Hepatocyte (in vitro differentiated cells): ENCODE results near the gene MAP2. TPM values are rescaled to one million over a fixed set of nuclear protein-coding genes. Genes with fewer than 3 reads are reported as not detected.

ENCODE experiments used
- DNase-seq: peaks from one replicate; pipeline ENCODE4 v3.0.0-alpha.2; 2016; ENCODE audit warnings: low spot score
- H2AFZ ChIP-seq: fragments of 200-600 bp; sonication (generic); 2 replicates; pipeline ENCODE4 v1.6.0; 2016; ENCODE audit warnings: antibody characterized with exemption, mild to moderate bottlenecking
- H3K27ac ChIP-seq: fragments of 200-600 bp; sonication (generic); 2 replicates; pipeline ENCODE4 v1.5.1; 2016; ENCODE audit warnings: mild to moderate bottlenecking
- H3K27me3 ChIP-seq: fragments of 200-600 bp; sonication (generic); 2 replicates; pipeline ENCODE4 v1.6.1; 2016
- H3K36me3 ChIP-seq: fragments of 200-600 bp; sonication (generic); replicated peaks from 2 replicates; pipeline ENCODE4 v1.5.1; 2016; ENCODE audit warnings: low read depth; ENCODE audit not compliant: insufficient read depth
- H3K4me1 ChIP-seq: fragments of 200-600 bp; sonication (generic); 2 replicates; pipeline ENCODE4 v1.5.1; 2016; ENCODE audit warnings: mild to moderate bottlenecking, moderate library complexity; ENCODE audit not compliant: insufficient read depth
- H3K4me2 ChIP-seq: fragments of 200-600 bp; sonication (generic); 2 replicates; pipeline ENCODE4 v1.6.0; 2016
- H3K4me3 ChIP-seq: fragments of 200-600 bp; sonication (generic); 2 replicates; pipeline ENCODE4 v1.5.1; 2016; ENCODE audit warnings: mild to moderate bottlenecking
- H3K79me2 ChIP-seq: fragments of 200-600 bp; sonication (generic); 2 replicates; pipeline ENCODE4 v1.6.0; 2017; ENCODE audit warnings: mild to moderate bottlenecking
- H3K9me2 ChIP-seq: fragments of 200-600 bp; sonication (generic); replicated peaks from 2 replicates; pipeline ENCODE4 v1.6.0; 2017; ENCODE audit warnings: mild to moderate bottlenecking; ENCODE audit not compliant: insufficient read depth
- H3K9me3 ChIP-seq: fragments of 200-600 bp; sonication (generic); 2 replicates; pipeline ENCODE4 v1.5.1; 2016; ENCODE audit warnings: low read depth, mild to moderate bottlenecking
- H4K20me1 ChIP-seq: fragments of 200-600 bp; sonication (generic); 2 replicates; pipeline ENCODE4 v1.6.0; 2016; ENCODE audit warnings: mild to moderate bottlenecking; ENCODE audit not compliant: insufficient read depth, poor library complexity, severe bottlenecking
- CTCF ChIP-seq: fragments of 200-600 bp; sonication (generic); IDR thresholded peaks from 2 replicates; pipeline ENCODE4 v1.5.1; 2016; ENCODE audit warnings: antibody characterized with exemption, mild to moderate bottlenecking; ENCODE audit not compliant: poor library complexity
- EZH2 ChIP-seq: fragments of 200-600 bp; sonication (generic); IDR thresholded peaks from 2 replicates; pipeline ENCODE4 v1.6.1; 2016; ENCODE audit warnings: antibody characterized with exemption, mild to moderate bottlenecking, borderline replicate concordance
- EZH2phosphoT487 ChIP-seq: fragments of 200-600 bp; sonication (generic); IDR thresholded peaks from one replicate; pipeline ENCODE4 v1.6.1; 2018; ENCODE audit warnings: antibody characterized with exemption, mild to moderate bottlenecking, low read depth, moderate library complexity; ENCODE audit not compliant: unreplicated experiment, severe bottlenecking
- WGBS: methylation state at CpG from one replicate; pipeline ENCODE4 v1.1.6; 2016; ENCODE audit warnings: low lambda C conversion rate; ENCODE audit errors: missing lambda C conversion rate; 5-methylcytosine and 5-hydroxymethylcytosine counted together
- polyA plus RNA-seq: library from polyadenylated mRNA; unstranded; fragments of >200 nt; fragmentation: Nextera tagmentation; extraction: Ambion mirVana; gene quantifications from 2 replicates; pipeline ENCODE4 v1.2.1, GENCODE V29; 2016
- total RNA-seq: library from RNA; depleted of rRNA; stranded (reverse); fragments of >200 nt; gene quantifications from 2 replicates; pipeline ENCODE4 v1.2.3, GENCODE V29; 2014

MAP2 gene
- total and polyA plus RNA-seq, 2 experiments from 2014 or later, result 4.6 to 5.8 TPM

GRCh38 chr2:209441541-209441940 is 17.7 kb downstream of the MAP2 start:
- 71% methylated on average over 3 of the region's 3 CpGs for WGBS
- Histone ChIP-seq H3K4me3 (no peak overlapping the region), H2AFZ (no peak overlapping the region), H3K9me2 (no peaks in the 10 kb centered on the region), H3K4me2 (no peak overlapping the region), H3K27ac (no peak overlapping the region), H3K9me3 (no peaks in the 10 kb centered on the region), H3K27me3 (no peaks in the 10 kb centered on the region), H3K4me1 (no peaks in the 10 kb centered on the region), H4K20me1 (no peaks in the 10 kb centered on the region), H3K79me2 (no peaks in the 10 kb centered on the region), H3K36me3 (no peaks in the 10 kb centered on the region)
- no peak for TF ChIP-seq EZH2phosphoT487
- TF ChIP-seq EZH2, result no peak
- TF ChIP-seq CTCF, result no peak
- DNase-seq, result no peak

GRCh38 chr2:209442939-209443338 is 19.1 kb downstream of the MAP2 start:
- TF ChIP-seq EZH2phosphoT487, result no peak
- no peak for TF ChIP-seq CTCF
- no peak for TF ChIP-seq EZH2
- Histone ChIP-seq H2AFZ (no peak overlapping the region), H4K20me1 (no peaks in the 10 kb centered on the region), H3K27me3 (no peaks in the 10 kb centered on the region), H3K27ac (no peak overlapping the region), H3K4me1 (no peaks in the 10 kb centered on the region), H3K4me3 (no peak overlapping the region), H3K4me2 (no peak overlapping the region), H3K9me3 (no peaks in the 10 kb centered on the region), H3K36me3 (no peaks in the 10 kb centered on the region), H3K9me2 (no peaks in the 10 kb centered on the region), H3K79me2 (no peaks in the 10 kb centered on the region)
- DNase-seq, result no peak
- WGBS, result 90% methylated on average over 1 of the region's 1 CpG

GRCh38 chr2:209445485-209445884 is 21.6 kb downstream of the MAP2 start:
- Histone ChIP-seq H3K9me2 (no peaks in the 10 kb centered on the region), H3K4me2 (no peak overlapping the region), H3K4me3 (no peak overlapping the region), H3K9me3 (no peaks in the 10 kb centered on the region), H3K36me3 (no peaks in the 10 kb centered on the region), H4K20me1 (no peaks in the 10 kb centered on the region), H3K27ac (no peak overlapping the region), H2AFZ (no peak overlapping the region), H3K4me1 (no peaks in the 10 kb centered on the region), H3K79me2 (no peaks in the 10 kb centered on the region), H3K27me3 (no peaks in the 10 kb centered on the region)
- DNase-seq, result no peak
- no peak for TF ChIP-seq EZH2phosphoT487
- no peak for TF ChIP-seq EZH2
- TF ChIP-seq CTCF, result no peak
- 88% methylated on average over 2 of the region's 2 CpGs for WGBS

- no peaks in the 10 kb centered on the region for H4K20me1 ChIP-seq
- no peaks in the 10 kb centered on the region for H3K9me2 ChIP-seq
- H3K27ac ChIP-seq, result no peak overlapping the region
- H3K4me2 ChIP-seq, result no peak overlapping the region
- no peak overlapping the region for H3K4me3 ChIP-seq
- DNase-seq, result no peak
- no peaks in the 10 kb centered on the region for H3K4me1 ChIP-seq
- H3K27me3 ChIP-seq, result no peaks in the 10 kb centered on the region
- H3K9me3 ChIP-seq, result no peaks in the 10 kb centered on the region
- 55% methylated on average over 3 of the region's 3 CpGs for WGBS
- no peaks in the 10 kb centered on the region for H3K36me3 ChIP-seq
- no peaks in the 10 kb centered on the region for H3K79me2 ChIP-seq
- TF ChIP-seq CTCF (no peak), EZH2 (no peak), EZH2phosphoT487 (no peak)
- H2AFZ ChIP-seq, result no peak overlapping the region
These were observed 27.5 kb downstream of the MAP2 start for GRCh38 chr2:209451209-209451834.
